H1 (cell line): ENCODE measurements around the gene LDAH.

Source experiments
- CHD1 ChIP-seq: IDR thresholded peaks from 2 replicates; pipeline ENCODE4 v1.6.1; 2012; ENCODE audit warnings: low read depth, low read length, improper control_type of control experiment
- CTCF ChIP-seq, 3 experiments: IDR thresholded peaks; 1 replicate in 2 of 3; 2 replicates in 1 of 3; pipeline versions ENCODE4 v1.5.1 to v1.6.1; 2011; ENCODE audit warnings: low read length in 3 of 3, mild to moderate bottlenecking in 3 of 3, inconsistent platforms in 2 of 3, low read depth in 1 of 3, moderate library complexity in 1 of 3; ENCODE audit not compliant: insufficient read depth in 1 of 3; ENCODE audit errors: control extremely low read depth in 1 of 3

- TF ChIP-seq CTCF (IDR thresholded peaks at IDR 0.05; ENCODE audit: control extremely low read depth in 1 of 3, insufficient read depth in 1 of 3, low read depth in 1 of 3, low read length in 3 of 3) (no peak), CHD1 (no peak)
These were observed 105.3 kb downstream of the LDAH start for GRCh38 chr2:20717641-20718040.
